B cell (primary cell): ENCODE data around the gene OR6S1. TPM values are rescaled to one million over a fixed set of nuclear protein-coding genes. Genes with fewer than 3 reads are reported as not detected.

Experiments
- ATAC-seq: fragments of 200-7000 bp; cut with Tn5 transposase; one replicate; pipeline ENCODE4 v1.10.0; 2021; ENCODE audit warnings: low read depth, mild to moderate bottlenecking, moderate number of reproducible peaks, moderate library complexity
- CTCF ChIA-PET: fragments of 350-600 bp; sonication (Branson Sonifier 250); formaldehyde crosslinking; loops from one replicate; lab custom pipeline; 2021; ENCODE audit warnings: antibody characterized with exemption, inconsistent platforms; lab: Charles Lee
- POLR2A ChIA-PET: fragments of 350-600 bp; sonication (Branson Sonifier 250); formaldehyde crosslinking; loops from one replicate; lab custom pipeline; 2021; ENCODE audit warnings: antibody characterized with exemption; lab: Charles Lee
- DNase-seq: peaks from one replicate; pipeline ENCODE4 v3.0.0; 2013
- H2AFZ ChIP-seq: 2 replicates; pipeline ENCODE4 v1.6.1; 2012; ENCODE audit warnings: mild to moderate bottlenecking, low read depth, low read length; ENCODE audit not compliant: insufficient read depth, poor library complexity, severe bottlenecking
- H3K27ac ChIP-seq, 2 donors: 1 replicate in 1 of 2; 2 replicates in 1 of 2; pipeline ENCODE4 v1.5.1; 2012 to 2013; ENCODE audit warnings: low read length in 2 of 2, mild to moderate bottlenecking in 2 of 2, moderate library complexity in 1 of 2
- H3K27me3 ChIP-seq, 4 experiments: fragments of 200-600 bp in 1 of 4; sonication (generic) in 1 of 4; replicated peaks in 1 of 4; 1 replicate in 2 of 4; 2 replicates in 2 of 4; pipeline versions ENCODE4 v1.6.1 to v1.7.0; 2013 to 2016; ENCODE audit warnings: low read length in 3 of 4, mild to moderate bottlenecking in 2 of 4, mixed read lengths in 1 of 4, moderate library complexity in 1 of 4; ENCODE audit not compliant: insufficient read depth in 4 of 4, control insufficient read depth in 3 of 4; ENCODE audit errors: control extremely low read depth in 1 of 4
- H3K36me3 ChIP-seq, 2 experiments: replicated peaks in 1 of 2; 1 replicate in 1 of 2; 2 replicates in 1 of 2; pipeline versions ENCODE4 v1.6.1 to v1.7.1; 2013; ENCODE audit warnings: low read length in 1 of 2; ENCODE audit not compliant: insufficient read depth in 2 of 2, control insufficient read depth in 1 of 2; ENCODE audit errors: control extremely low read depth in 1 of 2, extremely low read depth in 1 of 2
- H3K4me1 ChIP-seq, 2 donors: fragments of 200-600 bp in 1 of 2; sonication (generic) in 1 of 2; 1 replicate in 1 of 2; 2 replicates in 1 of 2; pipeline versions ENCODE4 v1.5.1 to v1.6.1; 2013 to 2017; ENCODE audit warnings: low read length in 2 of 2; ENCODE audit not compliant: control insufficient read depth in 2 of 2, insufficient read depth in 2 of 2
- H3K4me2 ChIP-seq: replicated peaks from 2 replicates; pipeline ENCODE3; 2012; ENCODE audit warnings: mild to moderate bottlenecking, low read depth, low read length; ENCODE audit not compliant: poor library complexity, severe bottlenecking
- H3K4me3 ChIP-seq, 5 experiments: fragments of 200-600 bp in 1 of 5; sonication (generic) in 1 of 5; 1 replicate in 3 of 5; 2 replicates in 2 of 5; pipeline versions ENCODE4 v1.5.1 to v1.7.0; 2011 to 2016; ENCODE audit warnings: low read length in 4 of 5, mild to moderate bottlenecking in 4 of 5, low read depth in 2 of 5, control low read depth in 1 of 5, moderate library complexity in 1 of 5; ENCODE audit not compliant: insufficient read depth in 1 of 5; ENCODE audit errors: control extremely low read depth in 1 of 5, extremely low read depth in 1 of 5
- H3K79me2 ChIP-seq: fragments of 200-600 bp; sonication (generic); one replicate; pipeline ENCODE4 v1.6.0; 2016; ENCODE audit warnings: low read length; ENCODE audit not compliant: control insufficient read depth, insufficient read depth
- H3K9ac ChIP-seq: fragments of 200-600 bp; sonication (generic); 2 replicates; pipeline ENCODE4 v1.6.1; 2017; ENCODE audit warnings: mild to moderate bottlenecking, low read length, moderate library complexity
- H3K9me3 ChIP-seq, 3 donors: one replicate each; pipeline versions ENCODE4 v1.6.1 to v1.7.1; 2013; ENCODE audit warnings: low read length in 2 of 3; ENCODE audit not compliant: control insufficient read depth in 2 of 3, insufficient read depth in 1 of 3; ENCODE audit errors: control extremely low read depth in 1 of 3
- H4K20me1 ChIP-seq: 2 replicates; pipeline ENCODE4 v1.6.0; 2012; ENCODE audit warnings: mild to moderate bottlenecking, low read length; ENCODE audit not compliant: insufficient read depth, control insufficient read depth, poor library complexity, severe bottlenecking
- H3K27ac Mint-ChIP-seq: one replicate; pipeline ENCODE4 v1.8.0; 2021; ENCODE audit warnings: mixed read lengths
- H3K27me3 Mint-ChIP-seq: one replicate; pipeline ENCODE4 v1.8.0; 2021; ENCODE audit warnings: mixed read lengths
- H3K4me1 Mint-ChIP-seq: one replicate; pipeline ENCODE4 v1.8.0; 2021; ENCODE audit warnings: mixed read lengths
- H3K4me3 Mint-ChIP-seq: one replicate; pipeline ENCODE4 v1.8.0; 2021; ENCODE audit warnings: mixed read lengths
- H3K9me3 Mint-ChIP-seq: one replicate; pipeline ENCODE4 v1.8.0; 2022; ENCODE audit warnings: mixed read lengths; ENCODE audit not compliant: insufficient read depth
- CTCF ChIP-seq: fragments of 200-600 bp; IDR thresholded peaks from one replicate; pipeline ENCODE4 v1.8.0; 2022; ENCODE audit warnings: antibody characterized with exemption, mild to moderate bottlenecking
- EZH2 ChIP-seq: IDR thresholded peaks from 2 replicates; pipeline ENCODE4 v1.6.1; 2012; ENCODE audit warnings: borderline replicate concordance, low read depth, mild to moderate bottlenecking, moderate library complexity, low read length; ENCODE audit not compliant: insufficient read depth, poor library complexity, severe bottlenecking
- WGBS: methylation state at CpG from one replicate; pipeline ENCODE4 v1.1.5; 2013; ENCODE audit warnings: missing lambda C conversion rate; ENCODE audit not compliant: insufficient coverage; 5-methylcytosine and 5-hydroxymethylcytosine counted together
- intact Hi-C: fragments of 100-400 bp; cut with micrococcal nuclease; formaldehyde crosslinking; loops from one replicate; pipeline ENCODE4 v1.10.0; 2022
- polyA plus RNA-seq: library from polyadenylated mRNA; depleted of rRNA; stranded (reverse); fragments of >200 nt; gene quantifications from 2 replicates; pipeline ENCODE4 v1.2.3, GENCODE V29; 2012
- total RNA-seq, 2 donors: library from RNA; stranded (reverse); fragments of 120-200 nt in 1 of 2; gene quantifications; 1 replicate in 1 of 2; 2 replicates in 1 of 2; pipeline versions ENCODE4 v1.2.3 to v1.2.4, GENCODE V29; 2013 to 2022

OR6S1 gene
- total and polyA plus RNA-seq, 2 donors (not counting 1 experiment from before 2014, with no cell fraction given): 0.16 TPM; not detected in 1

DNA sequence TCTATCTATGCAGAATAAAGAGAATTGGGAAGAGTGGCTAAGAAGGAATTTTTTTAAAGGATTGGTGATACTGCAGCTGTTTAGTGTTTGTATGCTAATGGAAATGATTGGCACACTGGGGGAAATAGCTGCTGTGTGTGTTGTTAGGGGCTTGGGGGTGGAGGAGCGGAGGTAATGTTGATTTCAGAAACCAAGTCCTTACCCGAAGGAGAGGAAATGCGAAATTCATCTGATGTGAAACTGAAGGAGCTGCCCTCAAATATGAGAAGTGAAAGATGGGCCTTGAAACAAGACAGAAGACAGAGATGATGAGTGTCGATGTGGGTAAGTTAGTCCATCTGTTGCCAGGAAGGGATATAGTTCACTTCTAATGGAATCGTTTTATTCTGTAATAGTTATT, 29.1 kb downstream of the OR6S1 start:
- Mint-ChIP-seq H3K27ac (no peak overlapping the region), H3K9me3 (no peaks in the 10 kb centered on the region), H3K4me3 (no peak overlapping the region), H3K4me1 (peaks cover 6% of the 10 kb centered on the region), H3K27me3 (no peaks in the 10 kb centered on the region)
- H3K79me2 ChIP-seq: no peaks in the 10 kb centered on the region
- H4K20me1 ChIP-seq: no peaks in the 10 kb centered on the region
- no peak overlapping the region for H2AFZ ChIP-seq
- H3K27me3 ChIP-seq: peaks cover 0 to 6% (median 0%) of the 10 kb centered on the region in 4 experiments
- POLR2A ChIA-PET: interaction anchor here (1.1 to 2.3 kb wide), 5 partner anchors 18 to 269 kb away, joined by 3 to 30 read pairs (median 7); partner anchors contain the start of genes PARP2, PIP4P1, RNASE4 and TEP1
- WGBS: 0% methylated on average over 3 of the region's 5 CpGs
- intact Hi-C loops: loop anchor here (1.0 to 10.0 kb wide), 6 partner anchors 50 to 492 kb away; partner anchors contain the start of genes PIP4P1, RNASE6 and TMEM253
- peak overlapping the region; percentile 67 to 76 for H3K27ac ChIP-seq
- peak overlapping the region; percentile 78 for H3K9ac ChIP-seq
- peak; percentile 40 for ATAC-seq
- H3K4me1 ChIP-seq: peaks cover 38 to 51% of the 10 kb centered on the region in 2 donors
- H3K9me3 ChIP-seq: no peaks in the 10 kb centered on the region
- no peaks in the 10 kb centered on the region for H3K36me3 ChIP-seq
- TF ChIP-seq CTCF: no peak
- TF ChIP-seq EZH2: no peak
- peak; percentile 86 for DNase-seq
- peak overlapping the region in 3 of 5 experiments; percentile 22 to 71 (median 70) for H3K4me3 ChIP-seq
- CTCF ChIA-PET: interaction anchor here (0.8 to 3.2 kb wide), 17 partner anchors 10 to 285 kb away, joined by 3 to 28 read pairs (median 5); partner anchors contain the start of genes APEX1, OSGEP, PARP2 and RNASE4
- H3K4me2 ChIP-seq: peak overlapping the region; percentile 77

DNA sequence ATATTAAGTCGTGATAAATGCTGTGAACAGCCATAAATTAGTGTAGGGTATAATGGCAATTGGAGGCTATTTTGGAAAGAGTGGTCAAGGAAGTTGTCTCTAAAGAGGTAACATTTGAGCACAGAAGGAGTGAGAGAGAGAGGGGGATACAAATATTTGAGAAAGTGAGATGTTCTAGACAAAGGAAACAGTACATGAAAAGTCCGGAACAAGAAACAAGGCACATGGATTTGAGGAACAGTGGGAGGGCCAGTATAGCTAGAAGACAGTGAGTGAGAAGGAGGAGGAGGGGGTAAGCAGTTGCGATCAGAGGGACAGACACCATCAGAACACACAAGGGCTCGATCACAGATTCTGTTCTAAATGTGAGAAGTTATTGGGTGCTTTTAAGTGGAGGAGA, 30.2 kb downstream of the OR6S1 start:
- Mint-ChIP-seq H3K27me3 (no peaks in the 10 kb centered on the region), H3K9me3 (no peaks in the 10 kb centered on the region), H3K27ac (no peak overlapping the region), H3K4me3 (no peak overlapping the region), H3K4me1 (peaks cover 6% of the 10 kb centered on the region)
- no peaks in the 10 kb centered on the region for H4K20me1 ChIP-seq
- H3K27ac ChIP-seq: peak overlapping the region in 1 of 2 donors; percentile 76
- H3K9me3 ChIP-seq: no peaks in the 10 kb centered on the region
- TF ChIP-seq EZH2 (no peak), CTCF (no peak)
- no peak for ATAC-seq
- no peak for DNase-seq
- ChIA-PET CTCF (interaction anchor here (0.6 to 8.9 kb wide), 10 partner anchors 11 to 282 kb away, joined by 3 to 215 read pairs (median 16); partner anchors contain the start of genes CCNB1IP1, RNASE4 and TEP1), POLR2A (no interaction called here)
- H3K36me3 ChIP-seq: no peaks in the 10 kb centered on the region
- peak overlapping the region; percentile 77 for H3K4me2 ChIP-seq
- no peaks in the 10 kb centered on the region for H3K79me2 ChIP-seq
- H2AFZ ChIP-seq: no peak overlapping the region
- H3K9ac ChIP-seq: no peak overlapping the region
- H3K4me1 ChIP-seq: peaks cover 38 to 51% of the 10 kb centered on the region in 2 donors
- intact Hi-C loops: loop anchor here (5.0 to 10.0 kb wide), 3 partner anchors 171 to 494 kb away; partner anchors contain the start of genes RNASE6 and TMEM253
- H3K4me3 ChIP-seq: no peak overlapping the region
- H3K27me3 ChIP-seq: peaks cover 0 to 3% (median 0%) of the 10 kb centered on the region in 4 experiments
- 74% methylated on average over 4 of the region's 4 CpGs for WGBS
